Stimulated activated CD4-positive, alpha-beta T cell treated with anti-CD3 and anti-CD28 coated beads, TNF-alpha, amount 100 ng/mL, for 24 hours (primary cell): Measurements from ENCODE around the gene ZNF778.
"Not testable (repeated sequence)": the region's sequence is repeated elsewhere in the genome, so short reads cannot be mapped to it uniquely, and the experiment has no call there.

Source experiments
- DNase-seq, 3 experiments: peaks; one replicate each; pipeline ENCODE4 v3.0.0-alpha.2; 2020; ENCODE audit warnings: low read depth in 3 of 3

ZNF778 gene

GRCh38 chr16:89216315-89217137 lies 977 bp upstream of the ZNF778 start:
- peak; percentile 65 to 70 (median 65) for DNase-seq

- DNase-seq, result no peak
Observed at GRCh38 chr16:89217138-89217387, 440 bp upstream of the ZNF778 start.

- no peak for DNase-seq
Observed at GRCh38 chr16:89219365-89219764, 1.9 kb downstream of the ZNF778 start.

- DNase-seq, result no peak
Observed at GRCh38 chr16:89221604-89222003, 4.1 kb downstream of the ZNF778 start.

- no peak for DNase-seq
Observed at GRCh38 chr16:89222931-89223330, 5.4 kb downstream of the ZNF778 start.

- DNase-seq, result no peak
Observed at GRCh38 chr16:89224665-89225064, 7.2 kb downstream of the ZNF778 start.

- DNase-seq, result no peak
Observed at GRCh38 chr16:89230255-89230654, 12.8 kb downstream of the ZNF778 start.

GRCh38 chr16:89232107-89232506 lies 14.6 kb downstream of the ZNF778 start:
- DNase-seq, result no peak

GRCh38 chr16:89233678-89234490 lies 16.4 kb downstream of the ZNF778 start:
- DNase-seq, result no peak

GRCh38 chr16:89237733-89238132 lies 20.2 kb downstream of the ZNF778 start:
- DNase-seq, result no peak

- DNase-seq, result peak; percentile 47 to 64 (median 48)
Observed at GRCh38 chr16:89241187-89242007, 23.9 kb downstream of the ZNF778 start.

GRCh38 chr16:89242795-89243200 lies 25.3 kb downstream of the ZNF778 start:
- no peak for DNase-seq

GRCh38 chr16:89243664-89244063 lies 26.2 kb downstream of the ZNF778 start:
- DNase-seq, result no peak

GRCh38 chr16:89244264-89244663 lies 26.8 kb downstream of the ZNF778 start:
- DNase-seq, result not testable (repeated sequence)

- DNase-seq, result no peak
Observed at GRCh38 chr16:89244754-89245153, 27.3 kb downstream of the ZNF778 start.

- no peak for DNase-seq
Observed at GRCh38 chr16:89246383-89246902, 28.9 kb downstream of the ZNF778 start.

GRCh38 chr16:89246903-89247733 lies 29.6 kb downstream of the ZNF778 start:
- peak; percentile 91 to 97 (median 94) for DNase-seq

- not testable (repeated sequence) for DNase-seq
Observed at GRCh38 chr16:89247734-89248075, 30.2 kb downstream of the ZNF778 start.

GRCh38 chr16:89248196-89248982 lies 30.9 kb downstream of the ZNF778 start:
- no peak for DNase-seq

GRCh38 chr16:89253548-89254287 lies 36.2 kb downstream of the ZNF778 start:
- DNase-seq, result no peak
